ENCODE measurements around the gene CCNO.

CCNO gene

GRCh38 chr5:55222985-55223811, 10.2 kb downstream of the CCNO start:
- no peak for DNase-seq (ENCODE audit: low read depth)

- no peak for DNase-seq (ENCODE audit: low read depth)
These were observed 11.1 kb downstream of the CCNO start for GRCh38 chr5:55222092-55222984.

GRCh38 chr5:55220433-55221185, 12.8 kb downstream of the CCNO start:
- DNase-seq (ENCODE audit: low read depth) = no peak

DNA sequence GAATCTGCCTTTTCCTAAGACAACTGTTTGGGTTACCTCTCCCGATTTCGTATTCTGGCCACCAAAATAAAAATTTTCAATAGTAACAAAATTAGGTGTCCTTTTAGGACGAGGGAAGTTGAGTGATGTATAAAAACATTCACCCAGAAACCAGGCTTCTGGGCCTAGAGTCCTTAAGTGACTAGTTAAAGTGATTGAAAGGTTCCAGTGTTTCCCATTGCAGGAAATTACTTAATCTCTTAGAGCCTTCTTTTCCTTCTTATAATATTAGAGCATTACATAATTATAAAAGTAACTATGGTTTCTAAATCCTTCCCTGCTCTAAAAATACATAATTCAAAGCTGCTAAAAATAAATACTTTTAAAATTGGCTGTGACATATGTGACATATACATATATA, 13.6 kb downstream of the CCNO start:
- no peak for DNase-seq (ENCODE audit: low read depth)

GRCh38 chr5:55218967-55219366, 14.4 kb downstream of the CCNO start:
- no peak for DNase-seq (ENCODE audit: low read depth)

- no peak for DNase-seq (ENCODE audit: low read depth)
These were observed 22.1 kb downstream of the CCNO start for GRCh38 chr5:55211184-55211874.

- DNase-seq (ENCODE audit: low read depth) = no peak
These were observed 28.4 kb downstream of the CCNO start for GRCh38 chr5:55205001-55205400.

DNA sequence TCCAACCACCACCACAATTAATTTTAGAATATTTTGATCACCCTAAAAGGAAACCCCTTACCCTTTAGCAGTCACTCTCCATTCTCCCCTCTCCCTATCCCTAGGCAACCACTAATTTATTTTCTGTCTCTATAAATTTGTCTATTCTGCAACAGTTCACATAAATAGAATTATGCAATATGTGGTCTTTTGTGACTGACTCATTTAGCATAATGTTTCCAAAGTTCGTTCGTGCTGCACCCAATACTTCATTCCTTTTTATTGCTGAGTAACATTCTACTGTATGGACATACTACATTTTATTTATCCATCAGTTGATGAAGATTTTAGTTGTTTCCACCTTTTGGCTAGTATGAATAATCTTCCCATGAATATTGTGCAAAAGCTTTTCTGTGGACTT, 42.2 kb downstream of the CCNO start:
- DNase-seq (ENCODE audit: low read depth) = no peak

GRCh38 chr5:55188656-55189540, 44.5 kb downstream of the CCNO start:
- DNase-seq (ENCODE audit: low read depth) = no peak

DNA sequence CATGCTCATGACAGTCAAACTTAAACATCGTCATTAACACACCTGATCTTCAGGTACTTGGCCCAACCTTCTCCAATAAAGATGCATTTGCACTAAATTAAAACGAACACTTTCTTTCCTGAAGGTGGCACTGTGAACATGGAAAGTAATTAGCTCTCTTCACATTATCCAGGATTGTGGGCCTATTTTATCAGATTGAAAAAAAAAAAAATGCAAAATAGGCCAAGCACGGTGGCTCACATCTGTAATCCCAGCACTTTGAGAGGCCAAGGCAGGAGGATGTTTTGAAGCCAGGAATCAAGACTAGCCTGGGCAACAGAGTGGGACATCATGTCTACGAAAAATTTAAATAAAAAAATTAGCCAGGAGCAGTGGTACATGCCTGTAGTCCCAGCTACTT, 46.0 kb downstream of the CCNO start:
- DNase-seq (ENCODE audit: low read depth) = no peak
